HG03565 (cell line): ENCODE results near the gene CHD3.

Experiments
- ATAC-seq: cut with Tn5 transposase; IDR thresholded peaks from one replicate; pipeline ENCODE4 v1.9.1; 2021; ENCODE audit warnings: mild to moderate bottlenecking, moderate library complexity; ENCODE audit not compliant: unreplicated experiment

CHD3 gene

DNA sequence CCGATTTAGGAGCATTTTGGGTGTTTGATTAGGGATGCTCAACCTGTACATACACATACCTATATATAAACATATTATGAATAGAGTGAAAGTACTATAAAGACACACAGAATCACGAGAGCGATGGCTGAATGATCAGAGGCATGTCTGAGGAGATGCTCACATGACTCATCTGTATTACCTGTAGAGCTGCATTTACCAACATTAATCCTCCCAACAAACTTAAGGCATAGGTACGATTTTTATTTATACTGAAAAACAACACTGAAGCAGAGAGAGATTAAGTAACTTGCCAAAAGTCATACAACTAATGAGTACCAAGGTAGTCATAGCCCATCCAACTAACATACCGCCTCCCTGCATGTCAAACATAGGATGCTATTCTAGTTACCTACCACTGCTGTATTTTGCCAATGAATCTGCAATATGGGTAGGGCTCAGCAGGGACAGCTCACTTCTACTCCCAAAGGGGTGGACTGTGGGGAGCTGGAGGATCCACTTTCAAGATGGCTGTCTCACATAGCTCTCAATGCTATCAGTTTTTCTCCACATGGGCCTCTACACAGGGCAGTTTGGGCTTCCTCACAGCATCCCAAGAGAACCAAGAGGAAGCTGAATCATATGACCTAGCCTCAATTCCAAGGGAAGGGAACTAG lies 23.5 kb upstream of the CHD3 start:
- ATAC-seq = no peak

GRCh38 chr17:7867881-7868329 lies 20.7 kb upstream of the CHD3 start:
- ATAC-seq = no peak

GRCh38 chr17:7873051-7873450 lies 15.5 kb upstream of the CHD3 start:
- no peak for ATAC-seq

- no peak for ATAC-seq
Measured at GRCh38 chr17:7875804-7876370, 12.7 kb upstream of the CHD3 start.

DNA sequence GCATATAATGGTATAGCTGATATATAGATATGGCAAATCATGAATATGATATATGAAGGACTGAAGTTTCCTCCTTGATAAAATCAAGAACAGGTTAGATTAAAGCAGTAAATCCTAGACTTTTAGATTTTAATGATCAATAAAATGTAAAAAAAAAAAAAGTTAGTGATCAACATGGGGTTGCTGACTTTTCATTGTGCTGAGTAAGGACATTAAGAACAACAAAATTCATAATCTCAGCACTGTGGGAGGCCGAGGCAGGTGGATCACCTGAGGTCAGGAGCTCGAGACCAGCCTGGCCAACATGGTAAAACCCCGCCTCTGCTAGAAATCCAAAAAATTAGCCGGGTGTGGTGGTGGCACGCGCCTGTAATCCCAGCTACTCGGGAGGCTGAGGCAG lies 10.4 kb upstream of the CHD3 start:
- ATAC-seq = no peak

DNA sequence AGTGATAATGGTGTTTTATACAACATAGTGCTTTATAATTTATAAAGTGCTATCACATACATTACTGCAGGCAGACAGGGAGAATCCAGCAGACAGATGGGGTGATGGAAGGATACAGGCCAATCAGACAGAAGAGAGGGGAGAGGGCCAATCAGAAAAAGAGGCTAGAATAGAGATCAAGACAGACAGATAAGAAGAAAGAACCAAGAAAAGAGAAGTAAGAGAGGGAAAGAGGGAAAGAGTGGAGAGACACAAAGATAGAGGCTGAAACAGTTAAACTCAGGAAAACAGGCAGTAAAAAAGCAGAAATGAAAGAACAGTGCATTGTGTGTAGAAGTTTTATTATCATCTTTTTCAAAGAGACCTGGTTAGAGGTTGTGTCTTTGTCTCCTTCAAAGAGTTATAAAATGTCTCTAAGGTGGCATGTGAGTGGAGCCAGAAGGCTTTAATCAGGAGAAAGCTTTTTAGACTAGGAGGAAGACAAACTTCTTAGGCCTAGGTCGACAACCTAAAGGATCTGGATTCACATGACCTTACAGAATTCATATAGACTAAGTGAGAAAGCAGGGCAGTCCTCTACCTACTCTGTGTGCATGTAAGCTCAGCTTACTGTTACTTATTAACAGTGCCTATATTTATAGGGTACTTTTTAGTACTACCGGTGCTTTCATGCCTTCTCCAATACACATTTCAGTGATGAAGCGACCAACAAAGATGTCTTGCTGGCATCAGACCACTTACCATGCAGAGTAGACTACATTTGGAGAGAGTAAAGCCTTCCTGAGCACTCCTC lies 8.3 kb upstream of the CHD3 start:
- no peak for ATAC-seq

- no peak for ATAC-seq
Measured at GRCh38 chr17:7881276-7882054, 7.1 kb upstream of the CHD3 start.

- no peak for ATAC-seq
Measured at GRCh38 chr17:7882068-7882467, 6.5 kb upstream of the CHD3 start.

DNA sequence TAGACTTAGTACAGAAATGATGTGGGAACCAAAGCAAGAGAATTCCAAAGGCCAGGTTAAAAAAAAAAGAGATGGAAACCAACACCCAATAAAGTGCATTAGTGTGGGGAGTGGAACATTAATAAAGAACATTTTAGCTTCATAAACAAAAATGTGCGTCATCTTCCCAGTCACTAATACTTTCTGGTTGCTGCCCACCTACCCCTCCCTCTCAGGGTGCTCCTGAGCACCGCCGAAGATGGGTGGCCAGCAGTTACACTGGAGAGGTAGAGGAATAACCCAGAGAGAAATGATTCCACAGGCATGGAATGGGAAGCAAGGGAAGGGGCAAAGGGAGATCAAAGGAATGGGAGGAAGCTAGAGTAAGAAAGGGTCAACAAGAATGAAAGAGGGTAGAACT lies 6.0 kb upstream of the CHD3 start:
- no peak for ATAC-seq

DNA sequence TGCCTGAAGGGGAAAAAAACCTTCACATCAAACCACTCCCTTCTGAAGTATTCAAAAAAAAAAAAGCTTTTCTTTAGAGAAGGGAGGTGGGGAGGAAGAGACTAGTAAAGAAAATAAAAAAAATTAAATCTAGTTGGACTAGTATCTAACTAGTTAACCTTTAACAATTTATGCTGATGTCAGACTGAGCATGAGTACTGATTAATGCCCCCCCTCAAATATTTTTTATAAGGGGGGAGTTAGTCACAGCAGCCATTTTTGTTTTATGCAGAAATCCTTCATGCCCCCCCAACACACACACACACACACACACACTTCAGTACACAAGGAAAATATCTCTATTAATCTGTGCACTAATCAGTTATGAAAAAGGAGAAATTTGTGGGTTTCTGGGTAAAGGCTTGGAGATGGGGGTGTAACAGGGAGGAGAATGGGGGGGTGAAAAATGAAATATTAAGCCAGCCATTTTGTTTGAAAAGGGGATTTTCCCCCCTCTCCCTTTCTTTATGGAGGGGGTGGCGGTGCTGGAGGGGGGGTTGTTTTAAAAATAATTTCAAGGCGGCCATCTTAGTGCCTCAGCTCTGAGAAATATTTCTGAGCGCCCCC lies 4.7 kb upstream of the CHD3 start:
- ATAC-seq = no peak

- no peak for ATAC-seq
Measured at GRCh38 chr17:7884581-7885366, 3.8 kb upstream of the CHD3 start.

GRCh38 chr17:7885367-7886226 lies 3.0 kb upstream of the CHD3 start:
- peak; percentile 27 for ATAC-seq

DNA sequence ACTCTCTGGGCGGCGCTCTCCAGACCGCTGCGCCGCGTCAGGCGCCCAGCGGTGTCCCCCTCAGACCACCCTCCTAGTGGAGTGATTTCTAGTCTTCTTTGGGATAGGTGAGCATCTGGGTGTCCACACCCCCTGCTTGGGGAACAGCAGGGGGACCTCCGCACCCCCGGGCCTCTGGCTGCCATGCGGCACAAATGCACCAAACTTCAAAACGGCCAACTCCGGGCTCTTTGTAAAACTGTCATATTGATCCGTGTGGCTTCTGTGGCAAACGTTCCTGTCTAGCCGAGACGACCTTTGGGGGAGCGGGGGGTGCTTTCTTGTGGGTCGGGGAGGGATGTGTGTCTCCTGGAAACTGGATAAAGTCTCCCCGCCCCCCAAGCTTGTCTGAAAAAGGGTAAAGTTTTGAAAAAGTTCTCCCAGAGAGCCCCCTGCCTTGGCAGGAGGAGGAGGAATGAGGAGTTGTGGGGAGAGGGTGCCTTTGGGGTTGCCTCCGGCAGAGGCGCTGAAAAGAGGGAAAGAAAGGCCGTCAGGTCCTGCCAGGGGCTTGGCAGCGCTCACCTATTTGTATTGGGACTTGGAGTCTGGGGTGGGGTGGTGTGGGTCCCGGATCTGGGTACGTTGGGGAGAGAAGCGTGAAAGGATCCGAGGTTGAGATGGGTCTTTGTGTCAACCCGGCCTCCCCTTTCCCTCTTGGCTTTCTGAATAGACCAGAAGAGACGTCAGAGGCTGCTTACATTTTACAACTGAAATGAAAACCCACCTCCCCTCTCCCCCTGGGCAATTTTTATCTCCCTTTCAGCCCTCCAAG lies 2.2 kb upstream of the CHD3 start:
- ATAC-seq = no peak

GRCh38 chr17:7887038-7887481 lies 1.5 kb upstream of the CHD3 start:
- no peak for ATAC-seq

DNA sequence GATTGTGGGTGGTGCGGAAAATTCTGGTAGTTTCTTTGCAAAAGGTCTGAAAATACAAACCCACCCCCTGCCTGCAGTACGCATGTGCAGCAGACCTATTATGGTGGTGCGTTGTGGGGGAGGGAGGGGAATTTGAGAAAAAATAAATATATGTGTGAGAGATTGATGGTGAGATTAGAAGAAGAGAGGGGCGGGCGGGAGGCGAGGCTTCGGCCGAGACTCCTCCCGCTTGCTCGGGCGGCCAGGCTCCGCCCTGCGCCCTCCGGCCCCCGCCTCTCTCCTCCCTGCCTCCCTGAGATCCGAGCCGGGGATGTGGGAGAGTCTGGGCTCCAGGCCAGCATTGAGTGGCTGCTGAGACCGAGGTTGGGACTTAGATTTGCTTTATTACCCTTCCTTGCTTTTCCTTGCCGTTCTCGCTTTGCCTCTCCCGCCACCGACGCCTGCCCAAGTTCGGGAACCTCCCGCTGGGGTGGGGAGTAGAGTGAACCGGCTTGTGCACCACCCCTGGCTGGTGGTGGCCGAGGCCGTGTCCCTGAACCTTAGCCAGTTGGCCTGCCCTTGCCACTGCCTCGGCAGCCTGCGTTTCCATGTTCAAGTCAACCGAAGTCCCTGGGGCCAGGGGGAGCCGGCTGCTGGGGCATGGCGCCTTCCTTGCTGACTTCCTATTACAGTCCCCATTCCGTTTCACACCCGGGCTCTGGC lies 956 bp upstream of the CHD3 start:
- no peak for ATAC-seq

DNA sequence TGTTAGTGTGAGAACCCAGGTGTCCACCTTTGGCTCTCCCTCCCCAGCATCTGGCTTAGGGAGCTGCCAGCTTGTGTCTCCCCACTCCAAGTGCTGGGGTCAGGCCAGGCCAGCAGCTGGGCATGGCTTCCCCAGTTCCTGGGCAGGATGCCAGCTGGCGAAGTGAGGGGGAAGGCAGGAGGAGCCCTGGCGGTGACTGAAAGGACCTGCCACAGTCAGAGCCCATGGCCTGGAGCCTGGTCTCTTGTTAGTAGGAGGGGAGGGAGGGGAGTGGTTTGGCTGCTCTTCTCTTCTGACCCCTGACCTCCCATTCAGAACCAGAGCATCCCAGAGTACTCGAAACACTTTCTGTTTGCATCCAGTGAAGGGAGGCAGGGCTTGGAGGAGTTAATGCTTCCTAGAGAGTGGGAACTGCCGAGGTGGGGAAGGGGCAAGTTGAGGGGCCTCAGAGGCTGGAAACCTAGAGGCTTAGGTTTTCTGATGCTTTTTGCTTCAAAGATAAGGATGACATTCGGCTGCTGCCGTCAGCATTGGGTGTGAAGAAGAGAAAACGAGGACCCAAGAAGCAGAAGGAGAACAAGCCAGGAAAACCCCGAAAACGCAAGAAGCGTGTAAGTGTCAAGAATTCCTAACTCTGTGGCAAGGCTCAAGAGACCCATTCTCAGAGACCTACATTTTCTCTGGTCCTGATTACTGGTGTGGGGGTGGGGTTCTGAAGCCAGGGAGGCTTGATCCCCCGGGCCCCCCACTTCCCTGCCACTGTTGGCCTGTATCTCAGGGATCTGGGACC lies 772 bp downstream of the CHD3 start:
- no peak for ATAC-seq
